Left hindlimb (tissue), 1 donor: Measurements from ENCODE around the gene UST.
A peak's percentile ranks its signal among the peaks of the same experiment; 100 is the strongest.

Experiments
- DNase-seq: peaks from one replicate; pipeline ENCODE4 v3.0.0-alpha.2; 2018

UST gene

GRCh38 chr6:149046822-149047246 is 300.0 kb downstream of the UST start:
- DNase-seq, result no peak

- DNase-seq, result no peak
Measured at GRCh38 chr6:149049230-149049629, 302.4 kb downstream of the UST start.

GRCh38 chr6:149050160-149050559 is 303.3 kb downstream of the UST start:
- no peak for DNase-seq

- DNase-seq, result no peak
Measured at GRCh38 chr6:149052350-149053106, 305.7 kb downstream of the UST start.

GRCh38 chr6:149053848-149054558 is 307.2 kb downstream of the UST start:
- DNase-seq, result no peak

- DNase-seq, result no peak
Measured at GRCh38 chr6:149054559-149055194, 307.8 kb downstream of the UST start.

- no peak for DNase-seq
Measured at GRCh38 chr6:149055195-149055899, 308.5 kb downstream of the UST start.

GRCh38 chr6:149056777-149057463 is 310.1 kb downstream of the UST start:
- DNase-seq, result no peak

GRCh38 chr6:149057464-149057840 is 310.6 kb downstream of the UST start:
- DNase-seq, result no peak

- DNase-seq, result no peak
Measured at GRCh38 chr6:149059557-149059956, 312.7 kb downstream of the UST start.

- DNase-seq, result no peak
Measured at GRCh38 chr6:149060300-149060984, 313.6 kb downstream of the UST start.

- no peak for DNase-seq
Measured at GRCh38 chr6:149060985-149061760, 314.3 kb downstream of the UST start.

GRCh38 chr6:149061930-149062329 is 315.1 kb downstream of the UST start:
- no peak for DNase-seq

- no peak for DNase-seq
Measured at GRCh38 chr6:149062653-149063348, 316.0 kb downstream of the UST start.

GRCh38 chr6:149063468-149063867 is 316.6 kb downstream of the UST start:
- no peak for DNase-seq

- no peak for DNase-seq
Measured at GRCh38 chr6:149064001-149064659, 317.3 kb downstream of the UST start.

GRCh38 chr6:149064660-149065015 is 317.8 kb downstream of the UST start:
- DNase-seq, result peak; percentile 72

- DNase-seq, result no peak
Measured at GRCh38 chr6:149065121-149065520, 318.3 kb downstream of the UST start.

GRCh38 chr6:149065658-149066556 is 319.1 kb downstream of the UST start:
- DNase-seq, result no peak
